HG03280 (cell line): ENCODE results near the gene CUEDC2.

Source experiments
- ATAC-seq: cut with Tn5 transposase; IDR thresholded peaks from one replicate; pipeline ENCODE4 v1.9.1; 2021; ENCODE audit warnings: mild to moderate bottlenecking, moderate library complexity; ENCODE audit not compliant: unreplicated experiment

CUEDC2 gene, protein sequence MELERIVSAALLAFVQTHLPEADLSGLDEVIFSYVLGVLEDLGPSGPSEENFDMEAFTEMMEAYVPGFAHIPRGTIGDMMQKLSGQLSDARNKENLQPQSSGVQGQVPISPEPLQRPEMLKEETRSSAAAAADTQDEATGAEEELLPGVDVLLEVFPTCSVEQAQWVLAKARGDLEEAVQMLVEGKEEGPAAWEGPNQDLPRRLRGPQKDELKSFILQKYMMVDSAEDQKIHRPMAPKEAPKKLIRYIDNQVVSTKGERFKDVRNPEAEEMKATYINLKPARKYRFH

DNA sequence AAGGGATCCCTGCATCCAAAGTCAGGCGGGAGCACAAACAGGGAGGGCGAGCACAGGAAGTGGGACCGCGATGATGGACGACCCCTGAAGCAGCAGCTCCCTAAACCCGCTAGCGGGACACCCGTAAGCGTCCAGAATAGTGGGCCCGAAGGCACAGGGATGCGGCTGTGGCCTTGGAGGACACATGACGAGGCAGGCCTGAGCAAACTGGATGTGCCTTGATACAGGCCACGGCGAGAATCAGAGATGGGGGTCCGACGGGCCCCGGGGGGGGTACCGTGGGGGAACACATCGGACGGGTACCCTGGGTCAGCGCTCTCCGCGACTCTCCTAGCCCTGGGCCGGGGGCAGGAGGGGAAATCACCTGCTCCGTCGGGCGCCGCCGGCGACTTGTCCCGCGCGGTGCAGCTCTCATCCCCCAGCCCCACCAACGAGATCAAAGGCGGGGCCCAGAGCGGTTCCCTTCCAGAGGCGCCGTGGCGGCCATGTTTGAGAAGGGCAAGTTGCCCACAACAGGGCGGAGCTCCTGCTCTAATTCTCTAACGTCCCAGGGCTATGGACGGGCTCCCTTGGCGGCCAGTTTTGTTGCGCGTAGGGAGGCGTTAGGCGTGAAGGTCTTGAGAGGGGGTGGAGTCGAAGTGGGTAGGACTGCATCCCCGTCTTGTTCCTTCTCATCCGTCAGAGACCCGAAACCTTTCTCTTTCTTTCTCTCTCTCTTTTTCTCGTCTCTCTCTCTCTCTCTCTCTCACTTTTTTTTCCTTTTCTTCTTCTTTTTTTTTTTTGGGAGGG lies at the start of gene CUEDC2:
Gene CUEDC2 (minus strand): TSS at position 413 of the 789 bp plus-strand sequence. CDS start 7,386 bp downstream, outside the sequence.
- ATAC-seq, result peak; percentile 88

DNA sequence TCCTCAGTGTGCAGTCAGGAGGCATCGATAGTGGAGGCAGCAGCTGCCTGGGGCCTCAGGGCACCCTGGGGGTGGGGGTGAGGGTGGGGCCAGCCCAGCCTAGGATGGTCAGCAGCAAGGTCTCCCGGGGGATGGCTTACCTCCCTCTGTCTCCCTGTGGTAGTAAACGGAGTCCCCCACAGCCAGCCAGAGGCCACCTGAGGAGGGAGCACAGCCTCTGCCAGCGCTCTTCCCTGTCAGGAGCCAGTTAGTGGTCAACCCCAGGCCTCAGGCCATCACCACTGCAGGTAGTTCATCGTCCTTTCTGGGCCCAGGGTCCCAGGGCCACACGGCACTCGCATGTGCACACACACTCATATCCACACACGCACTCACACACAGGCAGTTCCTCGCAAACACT lies 48.0 kb upstream of the CUEDC2 start:
- no peak for ATAC-seq

- no peak for ATAC-seq
These were observed 47.3 kb upstream of the CUEDC2 start for GRCh38 chr10:102479651-102480050.

- ATAC-seq, result no peak
These were observed 44.2 kb upstream of the CUEDC2 start for GRCh38 chr10:102476466-102477141.

DNA sequence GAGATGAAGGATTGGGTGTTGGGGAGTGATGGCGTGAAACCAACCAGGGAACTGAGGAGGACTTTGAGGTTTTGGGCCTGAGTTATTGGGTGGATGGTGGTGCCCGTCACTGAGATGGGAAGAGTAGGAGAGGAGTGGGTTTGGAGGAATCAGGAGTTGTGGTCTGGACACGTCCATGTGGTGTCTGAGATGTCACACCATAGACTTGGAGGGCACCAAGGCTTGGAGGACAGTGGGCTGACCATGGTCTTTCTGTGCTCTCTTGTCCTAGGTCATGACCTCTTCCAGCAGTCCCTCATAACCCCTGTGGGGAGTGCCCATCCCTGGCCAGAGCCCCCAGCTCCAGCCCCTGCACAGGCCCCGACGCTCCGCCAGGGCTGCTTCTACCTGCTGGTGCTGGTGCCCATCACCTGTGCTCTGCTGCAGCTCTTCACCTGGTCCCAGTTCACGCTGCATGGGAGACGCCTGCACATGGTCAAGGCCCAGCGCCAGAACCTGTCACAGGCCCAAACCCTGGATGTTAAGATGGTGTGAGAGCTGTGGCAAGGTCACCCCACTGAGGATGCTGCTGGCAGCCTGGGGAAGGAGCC lies 43.2 kb upstream of the CUEDC2 start:
- ATAC-seq, result no peak

- no peak for ATAC-seq
These were observed 41.3 kb upstream of the CUEDC2 start for GRCh38 chr10:102473445-102474331.

DNA sequence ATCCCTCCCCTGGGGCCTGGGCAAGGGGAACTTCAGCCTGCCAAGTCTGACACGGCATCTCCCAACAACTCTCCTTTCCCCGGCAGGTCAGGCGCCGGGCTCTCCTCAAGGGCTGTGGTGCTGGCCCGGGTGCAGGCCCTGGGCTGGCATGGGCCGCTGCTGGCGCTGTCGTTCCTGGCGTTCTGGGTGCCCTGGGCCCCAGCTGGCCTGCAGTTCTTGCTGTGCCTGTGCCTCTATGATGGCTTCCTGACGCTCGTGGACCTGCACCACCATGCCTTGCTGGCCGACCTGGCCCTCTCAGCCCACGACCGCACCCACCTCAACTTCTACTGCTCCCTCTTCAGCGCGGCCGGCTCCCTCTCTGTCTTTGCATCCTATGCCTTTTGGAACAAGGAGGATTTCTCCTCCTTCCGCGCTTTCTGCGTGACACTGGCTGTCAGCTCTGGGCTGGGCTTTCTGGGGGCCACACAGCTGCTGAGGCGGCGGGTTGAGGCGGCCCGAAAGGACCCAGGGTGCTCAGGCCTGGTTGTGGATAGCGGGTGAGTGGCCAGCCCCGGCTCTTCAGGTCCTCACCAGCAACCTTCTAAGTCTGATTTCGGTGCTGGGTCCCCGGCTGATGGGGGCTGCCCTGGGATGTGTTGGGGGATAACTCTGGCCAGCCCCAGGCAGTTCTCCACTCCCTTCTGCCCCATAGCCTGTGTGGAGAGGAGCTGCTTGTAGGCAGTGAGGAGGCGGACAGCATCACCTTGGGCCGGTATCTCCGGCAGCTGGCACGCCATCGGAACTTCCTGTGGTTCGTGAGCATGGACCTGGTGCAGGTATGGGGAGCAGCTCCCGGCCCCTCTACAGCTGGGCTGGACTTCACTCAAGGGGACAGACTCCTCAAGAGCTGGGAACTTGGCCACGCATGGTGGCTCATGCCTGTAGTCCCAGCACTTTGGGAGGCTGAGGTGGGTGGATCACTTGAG lies 38.5 kb upstream of the CUEDC2 start:
- ATAC-seq, result no peak

- ATAC-seq, result no peak
These were observed 36.3 kb upstream of the CUEDC2 start for GRCh38 chr10:102468683-102469082.

GRCh38 chr10:102467971-102468438 lies 35.6 kb upstream of the CUEDC2 start:
- ATAC-seq, result no peak

DNA sequence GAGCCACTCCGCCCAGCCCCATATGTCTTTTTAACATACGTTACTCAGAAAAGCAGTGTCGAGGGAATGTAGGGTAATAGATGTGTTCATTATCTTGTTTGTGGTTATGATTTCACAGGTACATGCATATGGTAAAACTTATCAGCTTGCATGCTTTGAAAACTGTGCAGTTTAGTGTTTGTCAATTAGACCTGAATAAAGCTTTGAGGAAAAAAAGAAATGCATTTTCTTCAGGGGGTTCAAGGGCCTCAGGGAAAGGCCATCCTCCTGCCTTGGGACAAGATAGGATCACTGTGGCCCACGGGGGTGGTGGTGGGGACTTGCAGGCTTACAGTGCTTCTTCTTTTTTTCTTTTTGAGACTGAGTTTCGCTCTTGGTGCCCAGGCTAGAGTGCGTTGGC lies 34.9 kb upstream of the CUEDC2 start:
- no peak for ATAC-seq

GRCh38 chr10:102465466-102465865 lies 33.1 kb upstream of the CUEDC2 start:
- ATAC-seq, result no peak

DNA sequence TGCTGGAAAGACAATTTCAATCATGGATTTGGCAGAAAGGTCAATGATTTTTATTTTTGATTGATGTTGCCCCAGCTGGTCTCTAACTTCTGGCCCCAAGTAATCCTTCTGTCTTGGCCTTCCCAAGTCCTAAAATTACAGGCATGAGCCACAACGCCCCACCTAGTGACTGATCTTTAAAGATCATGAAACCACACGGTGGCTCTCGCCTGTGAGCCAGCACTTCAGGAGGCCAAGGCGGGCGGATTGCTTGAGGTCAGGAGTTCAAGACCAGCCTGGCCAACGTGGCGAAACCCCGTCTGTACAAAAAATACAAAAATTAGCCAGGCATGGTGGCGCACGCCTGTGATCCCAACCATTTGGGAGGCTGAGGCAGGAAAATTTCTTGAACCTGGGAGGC lies 31.6 kb upstream of the CUEDC2 start:
- ATAC-seq, result no peak

GRCh38 chr10:102462512-102463054 lies 30.2 kb upstream of the CUEDC2 start:
- ATAC-seq, result no peak

DNA sequence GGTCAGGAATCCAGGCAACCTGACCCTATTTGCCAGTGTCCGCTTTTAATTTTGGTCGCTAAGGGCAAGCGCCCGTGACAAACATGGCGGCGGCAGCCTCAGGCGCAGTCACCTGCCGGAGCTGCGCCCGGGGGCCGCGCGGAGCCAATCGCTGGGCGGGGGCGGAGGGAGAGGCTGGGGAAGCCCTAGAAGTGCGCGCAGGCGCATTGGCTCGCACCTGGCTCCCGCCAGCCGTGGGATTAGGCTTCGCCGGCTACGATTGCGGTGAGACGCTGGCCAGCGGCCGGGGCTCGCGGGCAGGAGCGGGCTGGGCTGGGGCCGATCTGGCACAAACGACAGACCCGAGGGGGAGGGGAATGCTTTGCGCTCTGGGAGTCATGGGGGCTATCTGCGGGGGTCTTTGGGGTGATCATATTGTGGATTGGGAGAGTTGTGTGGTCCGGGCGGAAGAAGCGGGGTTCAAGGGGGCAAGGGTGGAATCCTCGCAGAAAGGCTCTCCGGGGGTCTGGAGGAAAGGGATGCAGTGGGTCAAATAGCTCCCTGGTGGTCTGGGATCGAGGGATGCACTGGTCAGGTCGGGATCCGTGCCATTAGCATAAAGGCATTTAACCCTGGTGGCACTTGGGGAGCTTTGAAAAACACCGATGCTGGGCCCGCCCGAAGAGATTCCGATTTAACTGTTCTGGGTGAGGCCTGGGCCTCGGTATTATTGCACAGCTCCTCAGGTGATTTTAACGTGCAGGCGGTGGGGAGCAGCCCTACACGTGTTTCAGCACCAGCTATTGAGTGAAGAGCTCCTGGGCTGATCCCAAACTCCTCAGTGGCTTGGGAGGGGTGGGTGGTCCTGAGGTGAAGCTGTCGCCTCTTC lies 29.0 kb upstream of the CUEDC2 start:
- ATAC-seq, result peak; percentile 92

GRCh38 chr10:102460836-102461186 lies 28.4 kb upstream of the CUEDC2 start:
- ATAC-seq, result peak; percentile 19

GRCh38 chr10:102458656-102459055 lies 26.3 kb upstream of the CUEDC2 start:
- no peak for ATAC-seq

- no peak for ATAC-seq
These were observed 25.3 kb upstream of the CUEDC2 start for GRCh38 chr10:102457591-102458150.
